CMK (cell line): ENCODE measurements around the gene UGT1A5.
"Not testable (repeated sequence)": the region's sequence is repeated elsewhere in the genome, so short reads cannot be mapped to it uniquely, and the experiment has no call there.

Source experiments
- DNase-seq: peaks from one replicate; pipeline ENCODE4 v3.0.0-alpha.2; 2010; ENCODE audit warnings: low read depth

UGT1A5 gene

GRCh38 chr2:233693963-233694362, 18.7 kb upstream of the UGT1A5 start:
- no peak for DNase-seq

GRCh38 chr2:233698740-233699139, 14.0 kb upstream of the UGT1A5 start:
- DNase-seq = no peak

GRCh38 chr2:233699424-233700027, 13.2 kb upstream of the UGT1A5 start:
- no peak for DNase-seq

GRCh38 chr2:233700028-233700635, 12.6 kb upstream of the UGT1A5 start:
- DNase-seq = no peak

- not testable (repeated sequence) for DNase-seq
Measured at GRCh38 chr2:233700842-233701241, 11.9 kb upstream of the UGT1A5 start.

- DNase-seq = no peak
Measured at GRCh38 chr2:233702238-233702637, 10.5 kb upstream of the UGT1A5 start.

GRCh38 chr2:233705911-233706506, 6.7 kb upstream of the UGT1A5 start:
- DNase-seq = no peak

GRCh38 chr2:233706720-233707119, 6.0 kb upstream of the UGT1A5 start:
- no peak for DNase-seq

- DNase-seq = no peak
Measured at GRCh38 chr2:233707940-233708644, 4.6 kb upstream of the UGT1A5 start.

- no peak for DNase-seq
Measured at GRCh38 chr2:233708942-233709341, 3.8 kb upstream of the UGT1A5 start.

- peak; percentile 24 for DNase-seq
Measured at GRCh38 chr2:233711312-233712008, 1.2 kb upstream of the UGT1A5 start.

GRCh38 chr2:233713262-233713615, 532 bp downstream of the UGT1A5 start:
- no peak for DNase-seq

GRCh38 chr2:233714121-233714520, 1.4 kb downstream of the UGT1A5 start:
- no peak for DNase-seq

GRCh38 chr2:233718552-233718951, 5.8 kb downstream of the UGT1A5 start, which contains the start of gene UGT1A4:
TSS of gene UGT1A4 (plus strand) at chr2:233718736. CDS start at chr2:233718821, 85 bp downstream.
- DNase-seq = no peak

GRCh38 chr2:233728723-233729301, 16.1 kb downstream of the UGT1A5 start, which contains the start of gene UGT1A3:
TSS of gene UGT1A3 (plus strand) at chr2:233729042. CDS start at chr2:233729127, 85 bp downstream.
- DNase-seq = no peak

GRCh38 chr2:233736868-233737653, 24.4 kb downstream of the UGT1A5 start:
- DNase-seq = not testable (repeated sequence)

GRCh38 chr2:233740870-233741269, 28.2 kb downstream of the UGT1A5 start:
- no peak for DNase-seq

- DNase-seq = no peak
Measured at GRCh38 chr2:233743464-233744259, 31.0 kb downstream of the UGT1A5 start.

- DNase-seq = no peak
Measured at GRCh38 chr2:233745073-233745755, 32.5 kb downstream of the UGT1A5 start.

- DNase-seq = not testable (repeated sequence)
Measured at GRCh38 chr2:233745838-233746237, 33.1 kb downstream of the UGT1A5 start.
